Stimulated activated naive CD8-positive, alpha-beta T cell treated with anti-CD3 and anti-CD28 coated beads, Interleukin-15, Interleukin-2, amounts not matched to agents 100 U/mL and 50 U/mL, for 24 hours (primary cell): ENCODE data around the gene ADD2.
A peak's percentile ranks its signal among the peaks of the same experiment; 100 is the strongest.

Experiments
- ATAC-seq: fragments of 150-1000 bp; cut with Tn5 transposase; one replicate; pipeline ENCODE4 v1.10.0; 2021
- DNase-seq: peaks from one replicate; pipeline ENCODE4 v3.0.0; 2021

ADD2 gene

GRCh38 chr2:70785137-70785911 is 17.3 kb upstream of the ADD2 start:
- DNase-seq (peak; percentile 47), ATAC-seq (peak; percentile 74)

DNA sequence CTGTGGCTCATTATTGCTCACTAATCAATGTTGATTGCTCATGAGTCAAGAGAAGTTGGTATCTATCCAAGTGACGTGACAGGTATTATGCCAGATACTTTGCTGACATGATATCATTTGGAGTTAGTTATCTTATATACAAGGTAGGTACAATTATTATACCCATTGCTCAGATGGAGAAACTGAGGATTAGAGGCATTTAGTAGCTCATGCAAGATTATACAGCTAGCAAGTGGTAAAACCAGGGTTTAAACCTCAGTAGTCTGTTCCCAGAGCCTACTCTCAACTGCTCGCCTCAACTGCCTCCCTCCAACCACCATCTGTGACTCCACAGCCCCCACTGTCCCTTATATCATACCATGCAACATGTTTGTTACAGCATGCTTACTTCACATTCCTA is 16.3 kb upstream of the ADD2 start:
- no peak for DNase-seq
- no peak for ATAC-seq

DNA sequence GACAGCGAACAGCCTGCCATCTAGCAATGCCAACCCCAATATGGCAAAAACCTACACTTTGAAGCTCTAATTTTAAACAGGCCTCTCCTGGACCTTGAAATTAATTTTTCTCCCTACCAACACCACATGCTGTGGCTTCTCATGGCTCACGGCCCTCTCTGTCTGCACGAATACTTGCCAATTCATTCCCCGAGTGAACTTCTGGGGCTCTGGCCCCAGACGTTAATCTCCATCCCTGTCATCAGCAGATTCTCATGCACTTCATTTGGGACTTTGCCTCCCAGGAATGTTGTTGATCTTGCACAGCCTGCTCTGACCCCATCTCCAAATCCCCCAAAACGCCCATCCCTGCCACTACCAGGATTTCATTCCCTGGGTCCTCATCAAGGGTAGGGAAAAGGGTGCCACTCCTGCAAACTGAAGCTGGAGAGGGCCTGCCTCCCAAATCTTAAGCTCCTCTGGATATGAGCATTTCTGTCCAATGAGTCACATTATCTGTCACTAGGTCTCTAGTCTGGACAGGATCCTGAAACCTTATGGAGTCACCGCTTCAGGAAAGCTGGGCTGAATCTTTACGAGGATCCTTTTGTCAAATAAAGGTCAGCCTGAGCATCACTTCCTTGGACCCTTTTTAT is 12.0 kb upstream of the ADD2 start:
- no peak for ATAC-seq
- no peak for DNase-seq

DNA sequence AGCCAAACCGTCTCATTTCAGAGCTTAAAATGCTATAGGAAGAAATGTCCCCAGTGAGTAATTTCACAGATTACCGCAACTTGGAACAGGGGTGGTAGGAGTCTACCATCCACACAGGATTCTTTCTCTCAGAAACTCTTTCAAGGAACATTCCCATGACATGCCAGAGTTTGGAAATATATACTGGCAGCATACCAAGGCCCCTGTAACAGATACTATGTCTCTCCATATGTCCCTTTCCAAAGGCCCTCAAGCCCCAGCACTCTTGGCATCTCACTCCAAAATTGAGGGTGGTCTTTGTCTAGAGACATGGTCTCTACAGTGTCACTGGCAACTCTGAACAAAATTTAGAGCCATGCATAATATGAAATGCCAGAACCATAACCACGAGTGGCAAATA is 11.5 kb upstream of the ADD2 start:
- ATAC-seq (no peak), DNase-seq (no peak)

DNA sequence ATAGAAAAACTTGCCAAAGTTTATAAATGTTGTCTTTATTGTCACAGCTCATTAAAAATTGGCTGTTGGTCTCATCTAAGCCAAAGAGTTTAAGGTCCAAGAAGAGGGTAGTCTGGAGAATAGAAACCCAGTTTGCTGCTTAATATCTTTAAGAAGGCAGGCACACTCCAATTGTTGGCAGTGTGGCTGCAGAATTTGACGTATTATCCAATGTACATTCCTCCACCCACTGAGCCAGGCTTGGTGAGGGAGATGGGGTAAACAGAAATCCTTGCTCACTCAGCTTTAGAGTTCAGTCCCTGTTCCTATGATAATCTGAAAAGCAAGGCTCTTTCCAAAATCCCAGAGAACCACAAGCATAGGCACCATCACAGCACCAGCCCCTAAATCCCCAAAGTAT is 10.7 kb upstream of the ADD2 start:
- DNase-seq (no peak), ATAC-seq (no peak)

GRCh38 chr2:70777450-70777849 is 9.4 kb upstream of the ADD2 start:
- ATAC-seq, result no peak
- no peak for DNase-seq

DNA sequence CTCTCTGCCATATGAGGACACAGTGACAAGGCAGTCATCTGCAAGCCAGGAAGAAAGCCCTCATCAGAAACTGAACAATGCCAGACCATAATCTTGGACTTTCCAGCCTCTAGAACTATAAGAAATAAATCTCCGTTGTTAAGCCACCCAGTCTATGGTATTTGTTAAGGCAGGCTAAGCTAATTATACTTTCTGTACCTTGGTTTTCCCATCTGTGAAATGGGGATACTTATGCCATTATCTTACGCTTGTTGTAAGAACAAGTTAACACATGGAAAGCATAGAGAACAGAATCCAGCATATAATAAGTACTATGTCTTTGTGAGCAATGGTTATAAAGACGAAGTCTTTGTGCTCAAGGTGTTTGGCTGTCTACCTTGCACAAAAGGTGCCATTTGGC is 8.3 kb upstream of the ADD2 start:
- ATAC-seq (no peak), DNase-seq (no peak)

GRCh38 chr2:70775141-70775540 is 7.1 kb upstream of the ADD2 start:
- ATAC-seq (no peak), DNase-seq (no peak)

- DNase-seq, result no peak
Measured at GRCh38 chr2:70772486-70773155, 4.6 kb upstream of the ADD2 start.

GRCh38 chr2:70771446-70771845 is 3.4 kb upstream of the ADD2 start:
- no peak for DNase-seq
- no peak for ATAC-seq

More at GRCh38 chr2:70772486-70773155, 4.6 kb upstream of the ADD2 start:
- no peak for ATAC-seq

DNA sequence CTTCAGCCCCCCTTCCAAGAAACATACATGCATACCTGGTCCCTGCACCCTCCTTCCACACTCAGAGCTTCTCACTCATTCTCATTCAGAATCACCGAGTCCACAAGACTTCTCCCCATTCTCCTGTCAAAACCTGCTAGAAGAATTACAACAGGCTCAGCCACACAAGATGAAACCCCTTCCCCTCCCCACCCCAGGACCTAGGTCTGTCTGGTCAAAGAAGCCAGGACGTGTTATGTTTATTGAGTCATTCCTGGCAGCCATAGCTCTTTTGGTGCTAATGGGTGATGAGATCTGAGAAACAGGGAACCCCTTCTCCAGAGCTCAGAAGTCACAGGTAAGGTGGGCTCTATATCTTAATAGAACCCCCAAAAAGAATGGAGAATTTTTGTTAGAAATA is 1.4 kb upstream of the ADD2 start:
- no peak for ATAC-seq
- DNase-seq, result no peak

- ATAC-seq (no peak), DNase-seq (no peak)
Measured at GRCh38 chr2:70768590-70769085, 638 bp upstream of the ADD2 start.

GRCh38 chr2:70767079-70767698 is 811 bp downstream of the ADD2 start:
- DNase-seq (peak; percentile 26), ATAC-seq (peak; percentile 24)

GRCh38 chr2:70766357-70767078 is 1.5 kb downstream of the ADD2 start:
- no peak for DNase-seq
- ATAC-seq, result no peak

DNA sequence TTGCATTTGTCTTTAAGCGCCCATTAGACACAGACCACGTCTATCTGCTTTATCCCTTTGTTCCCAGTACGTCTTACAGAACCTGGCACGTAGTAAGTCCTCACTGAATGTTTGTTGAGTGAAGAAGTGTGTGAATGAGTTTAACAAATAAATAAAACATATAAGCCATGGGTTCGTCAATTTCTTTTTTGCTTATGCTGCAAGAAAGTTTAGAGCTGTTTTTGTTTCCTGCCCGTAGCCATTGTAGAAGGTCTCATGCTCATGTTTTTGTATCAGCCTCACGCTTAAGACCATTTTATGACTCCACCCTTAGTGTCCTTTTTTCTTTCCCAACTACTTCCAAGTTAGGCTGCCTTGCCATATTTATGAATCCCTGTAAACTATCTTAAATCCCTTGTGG is 2.5 kb downstream of the ADD2 start:
- ATAC-seq (no peak), DNase-seq (no peak)

DNA sequence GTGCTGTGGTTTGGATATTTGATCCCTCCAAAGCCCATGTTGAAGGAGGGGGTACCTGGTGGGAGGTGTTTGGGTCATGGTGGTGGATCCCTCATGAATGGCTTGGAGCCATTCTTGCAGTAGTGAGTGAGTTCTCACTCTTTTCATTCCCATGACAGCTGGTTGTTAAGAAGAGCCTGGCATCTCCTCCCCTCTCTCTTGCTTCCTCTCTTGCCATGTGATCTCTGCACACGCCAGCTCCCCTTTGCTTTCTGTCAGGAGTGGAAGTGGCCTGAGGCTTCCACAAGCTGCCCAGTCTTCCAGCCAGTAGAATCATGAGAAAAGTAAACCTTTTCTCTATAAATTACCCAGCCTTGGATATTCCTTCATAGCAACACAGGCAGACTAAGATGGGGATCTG is 8.6 kb downstream of the ADD2 start:
- no peak for DNase-seq
- ATAC-seq, result no peak

DNA sequence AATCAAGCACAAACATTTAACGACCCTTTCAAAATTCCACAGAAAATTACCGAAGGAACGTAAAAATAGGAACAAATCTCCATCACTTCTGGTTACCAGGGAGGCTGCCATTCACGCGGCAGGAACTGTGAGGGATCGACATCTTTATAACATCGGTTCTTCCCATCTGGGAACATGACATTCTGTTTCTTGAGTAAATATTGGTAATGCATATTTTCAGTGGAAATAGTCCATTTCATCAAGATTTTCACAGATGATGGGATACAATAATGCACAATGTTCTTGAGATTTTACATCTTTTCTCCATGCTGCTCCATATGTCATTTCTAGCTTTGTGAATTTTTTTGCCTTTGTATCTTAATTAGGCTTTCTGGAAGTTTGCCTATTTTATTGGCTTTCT is 10.0 kb downstream of the ADD2 start:
- ATAC-seq, result no peak
- DNase-seq, result no peak

- ATAC-seq, result no peak
- DNase-seq, result no peak
Measured at GRCh38 chr2:70757360-70757759, 10.6 kb downstream of the ADD2 start.

- ATAC-seq, result no peak
- no peak for DNase-seq
Measured at GRCh38 chr2:70756128-70756527, 11.9 kb downstream of the ADD2 start.

DNA sequence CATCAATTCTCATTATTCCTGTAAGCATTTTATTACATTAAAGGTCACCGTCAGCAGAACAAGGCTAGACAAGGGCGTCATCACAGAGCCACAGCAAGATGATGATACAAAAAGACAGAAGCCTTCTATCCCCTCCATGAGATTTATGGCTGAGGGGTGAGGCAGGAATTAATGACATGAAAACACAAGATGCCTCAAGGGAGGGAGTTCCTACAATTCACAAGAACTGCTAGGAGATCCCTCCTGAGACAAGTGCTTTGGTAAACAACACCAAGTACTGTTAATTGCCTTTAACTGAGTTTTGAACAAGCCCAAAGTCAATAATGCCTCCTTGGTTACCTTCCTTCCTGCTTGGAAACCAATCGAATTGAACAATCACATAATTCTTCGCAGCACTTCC is 14.1 kb downstream of the ADD2 start:
- ATAC-seq, result no peak
- no peak for DNase-seq

GRCh38 chr2:70753031-70753430 is 15.0 kb downstream of the ADD2 start:
- DNase-seq (no peak), ATAC-seq (no peak)

DNA sequence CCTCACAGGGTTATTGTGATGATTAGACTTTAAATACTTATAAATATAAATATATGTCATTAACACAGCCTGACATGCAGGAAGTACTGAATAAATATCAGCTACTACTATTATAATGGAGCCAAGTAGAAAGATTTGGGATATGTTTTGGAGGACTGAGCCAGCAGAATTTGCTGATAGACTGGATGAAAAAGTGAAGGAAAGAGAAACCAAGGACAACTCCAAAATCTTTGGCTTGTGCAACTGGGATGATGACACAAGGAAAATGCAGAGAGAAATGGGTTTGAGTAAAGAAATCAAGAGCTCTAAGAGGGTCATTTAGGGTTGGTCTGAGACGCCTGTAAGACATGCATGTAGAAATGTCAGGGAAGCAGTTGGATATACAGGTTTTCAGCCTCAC is 15.6 kb downstream of the ADD2 start:
- ATAC-seq (no peak), DNase-seq (no peak)
